K562 (cell line): ENCODE results near the gene NMT1. TPM values are rescaled to one million over a fixed set of nuclear protein-coding genes. Genes with fewer than 3 reads are reported as not detected.

Source experiments
- E2F8 ChIP-seq: fragments of 450-650 bp; IDR thresholded peaks from 2 replicates; pipeline ENCODE4 v1.7.1; 2018; ENCODE audit warnings: mild to moderate bottlenecking, low read depth; ENCODE audit not compliant: partially characterized antibody
- ETS2 ChIP-seq: IDR thresholded peaks from 2 replicates; pipeline ENCODE4 v1.6.1; 2016; ENCODE audit warnings: borderline replicate concordance, missing genetic modification characterization, mild to moderate bottlenecking, moderate library complexity, missing compliant biosample characterization; ENCODE audit not compliant: poor library complexity, severe bottlenecking
- HBP1 ChIP-seq: fragments of 450-650 bp; formaldehyde crosslinking; IDR thresholded peaks from 2 replicates; pipeline ENCODE4 v1.4.0; 2022; ENCODE audit warnings: missing genetic modification characterization
- MTA3 ChIP-seq: fragments of 450-650 bp; formaldehyde crosslinking; IDR thresholded peaks from 2 replicates; pipeline ENCODE4 v1.6.1; 2017; ENCODE audit warnings: mild to moderate bottlenecking, borderline replicate concordance
- NCOR1 ChIP-seq: fragments of 450-650 bp; IDR thresholded peaks from 2 replicates; pipeline ENCODE4 v1.6.1; 2016; ENCODE audit warnings: mild to moderate bottlenecking, moderate library complexity
- PRDM10 ChIP-seq: fragments of 450-650 bp; IDR thresholded peaks from 2 replicates; pipeline ENCODE4 v1.6.1; 2018; ENCODE audit not compliant: partially characterized antibody
- SMAD1 ChIP-seq: fragments of 150-350 bp; IDR thresholded peaks from 2 replicates; pipeline ENCODE4 v1.6.1; 2014; ENCODE audit warnings: low read length, low read depth; ENCODE audit not compliant: partially characterized antibody
- SMARCA4 ChIP-seq: fragments of 450-650 bp; IDR thresholded peaks from 2 replicates; pipeline ENCODE4 v1.6.1; 2016
- SMARCE1 ChIP-seq: fragments of 450-650 bp; IDR thresholded peaks from 2 replicates; pipeline ENCODE4 v1.7.1; 2016; ENCODE audit warnings: mild to moderate bottlenecking
- TCFL5 ChIP-seq: fragments of 250-450 bp; sonication (Bioruptor Pico); conservative IDR thresholded peaks from 2 replicates; pipeline ENCODE4 v1.6.1; 2021; ENCODE audit warnings: mild to moderate bottlenecking, moderate library complexity, matching md5 sums
- ZC3H8 ChIP-seq: fragments of 450-650 bp; IDR thresholded peaks from 2 replicates; pipeline ENCODE4 v1.6.1; 2017
- ZEB2 ChIP-seq: fragments of 450-650 bp; IDR thresholded peaks from 2 replicates; pipeline ENCODE4 v1.6.1; 2016
- ZNF134 ChIP-seq: fragments of 250-450 bp; sonication (Bioruptor Pico); conservative IDR thresholded peaks from 2 replicates; pipeline ENCODE4 v1.4.0; 2020
- ZNF589 ChIP-seq: fragments of 200-800 bp; sonication (Bioruptor generic); IDR thresholded peaks from 2 replicates; pipeline ENCODE4 v1.6.1; 2016; ENCODE audit warnings: low read depth, missing genetic modification characterization, missing compliant biosample characterization
- polyA plus RNA-seq, 8 experiments: library from polyadenylated mRNA; depleted of rRNA in 4 of 8; stranded (reverse) in 5 of 8; unstranded in 3 of 8; fragments of >200 nt; fragmentation: Nextera tagmentation in 2 of 8; fragmentation: Illumina TruSeq in 1 of 8; extraction: Ambion mirVana in 2 of 8; extraction: Trizol in 1 of 8; gene quantifications; 2 replicates each; pipeline versions ENCODE4 v1.2.1 to v1.2.3, GENCODE V29; 2011 to 2014; ENCODE audit warnings: inconsistent platforms in 1 of 8, missing spikeins in 1 of 8
- total RNA-seq, 7 experiments: library from RNA; depleted of rRNA in 6 of 7; stranded (reverse); fragments of >200 nt in 6 of 7; fragmentation: Illumina TruSeq in 2 of 7; extraction: Trizol in 2 of 7; gene quantifications; 2 replicates each; pipeline versions ENCODE4 v1.2.1 to v1.2.3, GENCODE V29; 2011 to 2021; ENCODE audit warnings: low replicate concordance in 1 of 7
- TF ChIP-seq, protein P1 (sequence below): fragments of 450-650 bp; IDR thresholded peaks from 2 replicates; pipeline ENCODE4 v1.6.1; 2017; ENCODE audit warnings: antibody characterized with exemption
- TF ChIP-seq, protein P2 (sequence below): IDR thresholded peaks from 2 replicates; pipeline ENCODE4 v1.6.1; 2014; ENCODE audit warnings: antibody characterized with exemption

The NMT1 gene
- total and polyA plus RNA-seq, 9 of the 15 experiments (the other 6 are each of a cell fraction or from before 2014, with no cell fraction given): 86.7 to 569 (median 213) TPM

DNA sequence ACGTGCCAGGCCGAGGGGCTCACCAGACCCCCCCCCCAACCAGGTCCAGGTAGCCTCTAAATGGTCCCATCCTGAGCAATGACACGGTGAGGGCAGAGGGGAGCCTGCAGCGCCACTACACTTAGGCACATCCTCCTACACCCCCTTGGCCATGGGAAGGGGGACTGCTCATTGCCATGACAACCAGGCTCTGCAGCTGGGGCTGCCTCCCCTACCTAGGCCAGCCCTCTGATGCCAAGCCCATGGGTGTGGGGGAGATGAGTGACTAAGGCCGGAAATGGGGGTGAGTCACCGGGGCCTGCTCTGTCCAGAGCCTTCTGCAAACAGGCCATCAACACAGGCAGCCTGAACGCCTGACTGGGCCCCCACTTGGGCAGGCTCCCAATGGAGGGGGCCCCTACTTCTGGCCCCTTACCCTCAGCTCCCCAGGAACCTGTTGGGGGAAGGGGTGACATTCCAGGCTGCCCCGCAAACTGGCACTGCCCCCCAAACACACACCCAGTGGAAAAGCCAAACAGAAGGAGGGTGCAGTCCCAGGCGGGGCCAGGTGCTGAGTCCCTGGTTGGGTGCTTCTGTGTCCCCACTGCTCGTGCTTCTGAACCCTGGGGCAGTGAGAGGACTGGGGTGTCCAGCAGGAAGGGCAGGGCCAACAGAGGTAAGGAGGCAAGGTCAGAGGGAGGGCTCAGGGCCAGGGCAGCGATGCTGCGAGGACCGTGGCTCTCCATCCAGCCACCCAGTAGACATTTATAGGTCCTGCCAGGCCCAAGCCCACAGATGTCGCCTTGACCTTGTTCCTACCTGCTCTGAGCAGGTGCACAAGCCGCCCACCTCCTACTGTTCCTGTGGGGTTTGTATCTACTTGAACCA lies 63.0 kb downstream of the NMT1 start (continued):
- TF ChIP-seq PRDM10: no peak
- no peak for TF ChIP-seq HBP1 (CRISPR knock-in tag)
- TF ChIP-seq SMAD1: no peak
- TF ChIP-seq ETS2 (tag): peak; percentile 29
- peak; percentile 95 for TF ChIP-seq SMARCA4
- peak; percentile 72 for TF ChIP-seq MTA3
- TF ChIP-seq, protein P1, sequence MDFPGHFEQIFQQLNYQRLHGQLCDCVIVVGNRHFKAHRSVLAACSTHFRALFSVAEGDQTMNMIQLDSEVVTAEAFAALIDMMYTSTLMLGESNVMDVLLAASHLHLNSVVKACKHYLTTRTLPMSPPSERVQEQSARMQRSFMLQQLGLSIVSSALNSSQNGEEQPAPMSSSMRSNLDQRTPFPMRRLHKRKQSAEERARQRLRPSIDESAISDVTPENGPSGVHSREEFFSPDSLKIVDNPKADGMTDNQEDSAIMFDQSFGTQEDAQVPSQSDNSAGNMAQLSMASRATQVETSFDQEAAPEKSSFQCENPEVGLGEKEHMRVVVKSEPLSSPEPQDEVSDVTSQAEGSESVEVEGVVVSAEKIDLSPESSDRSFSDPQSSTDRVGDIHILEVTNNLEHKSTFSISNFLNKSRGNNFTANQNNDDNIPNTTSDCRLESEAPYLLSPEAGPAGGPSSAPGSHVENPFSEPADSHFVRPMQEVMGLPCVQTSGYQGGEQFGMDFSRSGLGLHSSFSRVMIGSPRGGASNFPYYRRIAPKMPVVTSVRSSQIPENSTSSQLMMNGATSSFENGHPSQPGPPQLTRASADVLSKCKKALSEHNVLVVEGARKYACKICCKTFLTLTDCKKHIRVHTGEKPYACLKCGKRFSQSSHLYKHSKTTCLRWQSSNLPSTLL: no peak
- no peak; the same call in 1 of the 2 replicates for TF ChIP-seq ZNF134 (CRISPR knock-in tag)
- TF ChIP-seq E2F8: no peak
- peak; percentile 88; the same call in 1 of the 2 replicates for TF ChIP-seq ZNF589
- 0 out of 2 replicates have a peak, but pooled peaks have one; percentile 34 for TF ChIP-seq NCOR1
- no peak for TF ChIP-seq ZC3H8
- TF ChIP-seq SMARCE1: peak; percentile 97
- TF ChIP-seq, protein P2, sequence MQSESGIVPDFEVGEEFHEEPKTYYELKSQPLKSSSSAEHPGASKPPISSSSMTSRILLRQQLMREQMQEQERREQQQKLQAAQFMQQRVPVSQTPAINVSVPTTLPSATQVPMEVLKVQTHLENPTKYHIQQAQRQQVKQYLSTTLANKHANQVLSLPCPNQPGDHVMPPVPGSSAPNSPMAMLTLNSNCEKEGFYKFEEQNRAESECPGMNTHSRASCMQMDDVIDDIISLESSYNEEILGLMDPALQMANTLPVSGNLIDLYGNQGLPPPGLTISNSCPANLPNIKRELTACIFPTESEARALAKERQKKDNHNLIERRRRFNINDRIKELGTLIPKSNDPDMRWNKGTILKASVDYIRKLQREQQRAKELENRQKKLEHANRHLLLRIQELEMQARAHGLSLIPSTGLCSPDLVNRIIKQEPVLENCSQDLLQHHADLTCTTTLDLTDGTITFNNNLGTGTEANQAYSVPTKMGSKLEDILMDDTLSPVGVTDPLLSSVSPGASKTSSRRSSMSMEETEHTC: 0 out of 2 replicates have a peak, but pooled peaks have one; percentile 20
- TF ChIP-seq ZEB2: peak; percentile 60
- TF ChIP-seq TCFL5: no peak
- TF ChIP-seq, all 486 proteins: peak for 100
